ENCODE results near the gene ECE1. TPM values are rescaled to one million over a fixed set of nuclear protein-coding genes. Genes with fewer than 3 reads are reported as not detected.

Gene ECE1
- total and polyA plus RNA-seq, 2 donors (not counting 3 experiments of a cell fraction or from before 2014, with no cell fraction given): 437 to 562 TPM

DNA sequence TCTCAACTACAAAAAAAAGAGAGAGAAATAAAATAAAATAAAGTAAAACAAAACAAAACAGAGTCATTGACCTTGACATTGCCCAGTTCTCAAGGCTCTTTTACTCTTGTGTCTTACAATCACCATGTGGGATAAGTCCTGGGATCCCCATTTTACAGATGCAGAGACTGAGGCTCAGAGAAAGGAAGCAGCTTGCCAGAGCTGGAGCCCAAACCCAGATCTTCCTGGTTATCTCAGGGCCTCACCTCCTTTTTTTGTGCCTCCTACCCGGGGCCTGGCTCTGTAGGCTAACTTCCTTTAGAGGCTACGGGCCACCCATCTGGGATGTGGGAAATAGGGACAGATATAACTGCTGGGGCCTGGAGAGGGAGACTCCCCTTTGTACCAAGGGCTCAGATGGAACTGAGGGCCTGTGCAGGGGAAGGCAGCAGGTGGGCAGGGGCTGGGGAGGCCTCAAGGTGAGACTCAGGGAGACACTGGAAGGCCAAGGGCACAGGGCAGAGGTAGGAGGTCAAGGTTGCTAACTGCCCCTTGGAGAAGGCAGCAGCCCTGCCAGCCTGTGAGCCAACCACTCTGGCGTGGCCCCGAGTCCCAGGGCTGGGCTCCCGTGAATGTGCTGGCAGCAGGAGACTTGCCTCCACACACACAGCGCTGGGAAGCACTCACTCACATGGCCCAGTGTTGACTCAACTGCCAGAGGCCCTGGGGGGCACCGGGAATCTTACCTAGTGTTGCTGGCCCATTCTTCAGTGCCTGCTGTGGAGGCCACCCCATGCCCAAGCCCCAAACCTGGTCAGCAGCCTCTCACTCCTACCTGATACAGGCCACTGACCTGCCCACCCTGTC is 6.5 kb upstream of the ECE1 start:
- peaks cover 30% of the 10 kb centered on the region for H3K4me1 ChIP-seq (ENCODE audit: control insufficient read depth, extremely low read depth, insufficient read depth, low read length)
- H3K4me2 ChIP-seq (ENCODE audit: insufficient read depth, low read length): no peak overlapping the region
- ChIA-PET POLR2A (interaction anchor here (0.6 kb wide), 1 partner anchor 21 kb away, joined by 12 read pairs; no protein-coding TSS in a partner anchor), CTCF (interaction anchor here (1.4 to 2.2 kb wide), 2 partner anchors 26 to 42 kb away, joined by 5 to 8 read pairs; no protein-coding TSS in a partner anchor)
- BruUV-seq (replicated peaks): no TSS peak
- TF ChIP-seq GATA2 (IDR thresholded peaks at IDR 0.05; ENCODE audit: insufficient read depth, insufficient read length, low read depth, low read length) (no peak), EZH2 (IDR thresholded peaks at IDR 0.05; ENCODE audit: borderline replicate concordance, low read depth, low read length, severe bottlenecking) (no peak), POLR2A (IDR thresholded peaks at IDR 0.05; ENCODE audit: low read depth, low read length) (no peak), FOS (IDR thresholded peaks at IDR 0.05; ENCODE audit: borderline replicate concordance, insufficient read depth, low read length) (no peak), JUN (IDR thresholded peaks at IDR 0.05; ENCODE audit: borderline replicate concordance, insufficient read depth, insufficient read length, low read depth) (no peak), MYC (IDR thresholded peaks at IDR 0.05; ENCODE audit: low read depth, low read length) (no peak), POLR2AphosphoS5 (IDR thresholded peaks at IDR 0.05; ENCODE audit: insufficient read depth, low read depth, low read length) (no peak)
- TF ChIP-seq, protein P1, sequence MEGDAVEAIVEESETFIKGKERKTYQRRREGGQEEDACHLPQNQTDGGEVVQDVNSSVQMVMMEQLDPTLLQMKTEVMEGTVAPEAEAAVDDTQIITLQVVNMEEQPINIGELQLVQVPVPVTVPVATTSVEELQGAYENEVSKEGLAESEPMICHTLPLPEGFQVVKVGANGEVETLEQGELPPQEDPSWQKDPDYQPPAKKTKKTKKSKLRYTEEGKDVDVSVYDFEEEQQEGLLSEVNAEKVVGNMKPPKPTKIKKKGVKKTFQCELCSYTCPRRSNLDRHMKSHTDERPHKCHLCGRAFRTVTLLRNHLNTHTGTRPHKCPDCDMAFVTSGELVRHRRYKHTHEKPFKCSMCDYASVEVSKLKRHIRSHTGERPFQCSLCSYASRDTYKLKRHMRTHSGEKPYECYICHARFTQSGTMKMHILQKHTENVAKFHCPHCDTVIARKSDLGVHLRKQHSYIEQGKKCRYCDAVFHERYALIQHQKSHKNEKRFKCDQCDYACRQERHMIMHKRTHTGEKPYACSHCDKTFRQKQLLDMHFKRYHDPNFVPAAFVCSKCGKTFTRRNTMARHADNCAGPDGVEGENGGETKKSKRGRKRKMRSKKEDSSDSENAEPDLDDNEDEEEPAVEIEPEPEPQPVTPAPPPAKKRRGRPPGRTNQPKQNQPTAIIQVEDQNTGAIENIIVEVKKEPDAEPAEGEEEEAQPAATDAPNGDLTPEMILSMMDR (IDR thresholded peaks at IDR 0.05; ENCODE audit: extremely low read depth in 1 of 2, insufficient read depth in 1 of 2, low read depth in 1 of 2, low read length in 2 of 2): no peak
- TF ChIP-seq, protein P2, sequence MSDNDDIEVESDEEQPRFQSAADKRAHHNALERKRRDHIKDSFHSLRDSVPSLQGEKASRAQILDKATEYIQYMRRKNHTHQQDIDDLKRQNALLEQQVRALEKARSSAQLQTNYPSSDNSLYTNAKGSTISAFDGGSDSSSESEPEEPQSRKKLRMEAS (IDR thresholded peaks at IDR 0.05; ENCODE audit: insufficient read depth, insufficient read length): no peak
- dilution Hi-C loops (cut with MboI; ENCODE audit: extremely low pct_ligation_motif_present, low sequenced_read_pairs) (no loop called here), intact Hi-C loops (cut with micrococcal nuclease) (no loop called here)
- H3K79me2 ChIP-seq (ENCODE audit: control insufficient read depth, insufficient read depth, low read length): peaks cover 55% of the 10 kb centered on the region
- peaks cover 0 to 3% of the 10 kb centered on the region in 2 experiments for H3K36me3 ChIP-seq (ENCODE audit: control insufficient read depth in 2 of 2, extremely low read depth in 1 of 2, insufficient read depth in 2 of 2, low read length in 2 of 2)
- no peak for DNase-seq (ENCODE audit: low read depth, low spot score)
- no peak for FAIRE-seq
- H3K27me3 ChIP-seq (ENCODE audit: control insufficient read depth in 2 of 2, insufficient read depth in 2 of 2, low read length in 2 of 2): no peaks in the 10 kb centered on the region
- no peak overlapping the region for H3K4me3 ChIP-seq (replicated peaks in 1 of 3; ENCODE audit: insufficient read depth in 1 of 3, low read depth in 1 of 3, low read length in 3 of 3)
- H3K9me3 ChIP-seq (replicated peaks; ENCODE audit: control insufficient read depth, insufficient read depth, low read length): no peaks in the 10 kb centered on the region
- H3K9me1 ChIP-seq (replicated peaks; ENCODE audit: control insufficient read depth, extremely low read depth, insufficient read depth, low read length): no peaks in the 10 kb centered on the region
- no peak overlapping the region for H3K27ac ChIP-seq (ENCODE audit: insufficient read depth, low read depth, low read length)
- no peak overlapping the region for H3K9ac ChIP-seq (replicated peaks; ENCODE audit: extremely low read depth, insufficient read depth, low read length)
- no peaks in the 10 kb centered on the region for H4K20me1 ChIP-seq (replicated peaks; ENCODE audit: control insufficient read depth, extremely low read depth, insufficient read depth, low read length)
- H2AFZ ChIP-seq (ENCODE audit: low read depth, low read length): no peak overlapping the region
